ENCODE results near the gene CASD1. TPM values are rescaled to one million over a fixed set of nuclear protein-coding genes. Genes with fewer than 3 reads are reported as not detected.

Gene CASD1
- polyA plus RNA-seq, 1 donor: 61.7 TPM

DNA sequence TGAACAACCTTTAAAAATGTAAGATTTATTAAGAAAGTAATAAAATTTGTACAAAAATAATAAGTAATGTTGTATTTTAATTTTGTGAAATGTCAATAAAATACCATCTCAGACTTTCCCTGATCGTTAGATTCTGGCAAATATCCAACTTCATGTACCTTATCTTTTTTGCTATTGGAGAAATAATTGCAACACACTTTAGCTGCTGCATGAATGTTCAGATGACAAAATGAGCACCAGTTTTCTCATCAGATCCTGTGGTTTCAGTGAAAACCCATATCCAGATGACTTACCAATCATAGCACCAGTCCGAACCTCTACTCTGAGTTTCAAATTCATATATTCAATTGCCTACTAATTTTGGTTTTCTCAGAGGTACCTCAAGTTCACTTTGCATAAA, 69.9 kb downstream of the CASD1 start:
- DNase-seq (ENCODE audit: low read depth): no peak

DNA sequence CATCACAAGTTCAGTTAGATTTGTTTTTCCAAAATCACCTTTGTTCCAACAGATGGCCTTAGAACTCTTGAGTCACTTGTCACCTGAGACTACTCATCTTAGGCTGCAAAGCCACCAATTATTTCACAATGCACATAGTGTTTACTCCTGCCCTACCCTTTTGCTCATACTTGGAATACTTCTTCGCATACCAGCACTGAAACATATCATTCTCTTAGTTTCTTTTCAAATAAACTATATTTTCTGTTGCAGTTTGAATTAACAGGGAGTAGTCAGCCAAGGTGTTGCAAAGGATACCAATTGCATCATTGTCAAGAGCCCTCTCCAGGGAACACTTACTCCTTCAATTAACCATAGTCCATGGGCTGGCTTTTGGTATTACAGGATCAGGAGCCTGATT, 71.0 kb downstream of the CASD1 start:
- no peak for DNase-seq (ENCODE audit: low read depth)

DNA sequence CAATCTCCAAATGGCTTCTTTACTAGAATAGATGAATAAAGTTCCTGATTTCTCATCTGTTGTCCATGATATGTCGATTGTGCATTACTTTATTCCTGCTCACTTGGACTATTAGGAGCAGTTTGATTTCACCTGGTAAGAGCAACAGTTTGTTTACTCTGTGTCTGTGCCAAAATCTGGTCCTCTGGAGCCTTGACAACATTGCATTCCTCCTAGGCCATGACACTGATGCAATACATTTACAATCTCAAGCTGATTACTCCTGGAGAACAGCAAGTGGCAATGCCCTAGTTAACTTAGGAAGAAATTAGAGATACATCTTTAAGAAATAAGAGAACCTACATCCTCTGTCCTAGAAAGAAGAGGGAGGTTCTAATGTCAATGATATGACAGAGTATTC, 74.5 kb downstream of the CASD1 start:
- DNase-seq (ENCODE audit: low read depth): no peak

DNA sequence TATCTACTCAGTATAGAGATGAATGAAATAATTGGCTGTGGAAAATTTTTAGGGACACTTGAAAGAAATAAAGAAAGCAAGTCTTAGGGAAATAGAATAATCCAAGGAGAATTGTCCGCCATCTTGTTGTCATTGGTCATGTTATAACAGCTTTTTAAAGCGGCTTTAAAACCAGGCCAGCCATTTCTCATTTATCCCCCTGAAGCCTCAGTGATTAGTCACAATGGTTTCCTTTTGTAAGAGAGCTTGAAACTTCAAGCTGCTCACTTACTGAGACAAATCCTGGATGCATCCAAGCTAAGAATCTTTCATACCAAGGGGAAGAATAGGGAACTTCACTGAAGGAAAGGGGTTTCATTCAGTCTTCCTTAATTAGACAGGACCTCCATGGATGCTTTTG, 78.5 kb downstream of the CASD1 start:
- DNase-seq (ENCODE audit: low read depth): no peak

DNA sequence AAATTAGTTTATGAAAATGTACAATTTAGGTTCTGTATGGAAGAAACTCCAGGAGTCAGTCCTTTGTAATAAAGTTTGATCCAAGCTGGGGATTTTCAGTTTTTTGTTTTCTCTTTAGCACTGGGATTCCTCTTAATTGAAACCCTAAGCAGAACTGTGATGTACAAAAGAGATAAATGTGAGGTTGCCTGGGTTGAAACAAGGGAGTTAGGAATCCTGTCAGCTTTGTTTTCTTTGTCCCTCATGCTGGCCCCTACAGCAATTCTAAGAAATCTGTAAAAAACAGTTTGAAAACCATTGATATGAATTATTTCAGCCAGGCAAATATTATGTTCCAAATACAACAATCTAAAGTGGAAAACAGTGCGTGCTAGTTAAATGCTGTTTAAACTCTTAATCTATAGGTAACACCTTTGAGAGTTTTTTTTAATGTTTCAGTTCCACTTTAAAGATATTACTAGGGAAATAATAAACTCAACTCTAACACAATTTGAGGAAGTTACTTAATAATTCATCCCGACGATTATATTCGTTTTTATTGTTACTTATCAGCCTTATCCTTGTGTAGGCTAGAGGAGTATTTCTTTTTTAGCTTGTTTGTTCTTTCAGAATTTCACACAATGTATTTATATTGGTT, 81.0 kb downstream of the CASD1 start:
- DNase-seq (ENCODE audit: low read depth): no peak

DNA sequence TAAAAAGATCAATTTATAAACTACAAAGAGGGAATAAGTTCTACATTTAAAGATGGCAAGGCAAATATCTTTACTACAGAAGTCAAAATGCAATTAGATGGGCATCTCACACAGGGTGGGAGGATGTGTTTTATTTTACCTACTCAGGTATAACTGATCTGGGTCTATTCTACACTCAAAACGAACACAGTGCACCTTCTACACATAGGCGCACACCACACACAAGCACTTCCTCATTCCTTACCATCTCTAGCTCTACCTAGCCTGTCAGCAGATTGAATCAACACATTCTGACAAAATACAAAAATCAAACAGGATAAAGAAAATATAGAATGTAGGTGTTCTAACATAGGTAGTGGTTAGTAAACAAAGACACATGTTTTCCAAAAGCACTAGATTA, 81.6 kb downstream of the CASD1 start:
- no peak for DNase-seq (ENCODE audit: low read depth)

DNA sequence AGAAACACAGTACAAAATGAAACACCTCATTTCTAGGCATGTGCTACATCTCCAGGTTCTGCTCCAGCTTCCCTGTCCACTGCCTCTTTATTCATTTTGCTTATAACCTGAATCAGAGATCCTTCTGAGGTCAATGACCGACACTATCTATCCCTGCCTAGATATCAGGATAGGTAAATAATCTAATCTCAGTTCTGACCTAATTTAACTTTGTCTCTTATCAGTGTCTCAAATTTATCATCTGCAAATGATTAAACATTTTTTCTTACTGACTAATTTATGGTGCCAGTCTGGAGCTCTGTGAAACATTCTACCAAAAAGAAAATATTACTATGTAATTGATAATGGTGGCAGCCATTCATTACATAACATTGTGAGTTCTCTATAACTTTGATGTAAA, 85.3 kb downstream of the CASD1 start:
- no peak for DNase-seq (ENCODE audit: low read depth)

DNA sequence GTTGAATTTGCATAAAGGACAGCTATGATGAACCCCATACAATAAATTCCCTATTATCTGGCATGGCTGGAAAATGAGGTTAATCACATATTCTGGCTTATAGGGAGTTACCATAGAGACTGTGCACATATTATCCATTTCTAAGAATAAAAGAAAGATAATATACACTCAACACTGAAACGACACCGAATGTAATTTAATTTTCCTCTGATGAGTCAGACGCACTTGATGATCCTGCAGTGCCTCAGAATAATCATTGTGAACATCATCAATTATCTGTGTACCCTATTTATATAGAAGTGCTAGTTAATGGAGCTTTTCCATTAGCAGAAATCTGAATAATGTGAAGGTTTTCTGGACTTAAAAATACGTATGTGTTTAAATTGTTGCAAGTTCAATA, 86.1 kb downstream of the CASD1 start:
- no peak for DNase-seq (ENCODE audit: low read depth)

DNA sequence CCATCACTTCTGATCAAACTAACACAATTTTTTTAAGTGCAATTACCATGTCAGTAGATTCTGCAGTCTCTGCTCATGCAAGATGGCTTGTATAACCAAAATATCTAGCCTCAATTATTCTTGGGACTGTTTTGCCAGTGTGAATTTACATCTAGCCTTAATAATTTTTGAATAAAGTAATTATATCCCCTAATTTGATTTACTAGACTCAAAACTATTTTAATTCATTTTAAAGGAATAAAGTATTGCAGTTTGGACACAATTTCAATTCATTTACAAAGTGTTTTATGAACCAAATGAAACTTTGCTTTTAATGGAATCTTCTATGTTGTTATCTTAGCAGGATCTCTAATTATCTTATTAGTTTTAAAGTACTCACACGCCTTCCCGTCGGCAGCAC, 90.7 kb downstream of the CASD1 start:
- DNase-seq (ENCODE audit: low read depth): no peak

DNA sequence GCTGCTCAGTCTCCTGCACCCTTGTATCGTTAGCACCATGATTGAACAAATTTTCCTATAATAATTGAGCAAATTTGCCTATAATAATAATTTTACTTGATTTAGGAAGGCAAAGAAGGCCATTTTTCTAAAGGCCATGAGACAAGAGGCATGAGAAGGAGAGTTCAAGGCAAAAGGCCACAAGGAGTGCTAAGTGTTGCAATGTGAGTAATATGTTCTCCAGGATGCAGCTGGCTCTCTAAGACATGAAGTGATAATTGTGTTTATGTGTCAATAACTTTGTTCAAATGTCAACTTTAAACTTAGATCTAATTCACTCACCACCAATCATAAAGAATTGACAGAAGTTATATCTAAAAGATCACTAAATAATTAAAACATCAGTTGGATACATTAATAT, 92.6 kb downstream of the CASD1 start:
- DNase-seq (ENCODE audit: low read depth): no peak

DNA sequence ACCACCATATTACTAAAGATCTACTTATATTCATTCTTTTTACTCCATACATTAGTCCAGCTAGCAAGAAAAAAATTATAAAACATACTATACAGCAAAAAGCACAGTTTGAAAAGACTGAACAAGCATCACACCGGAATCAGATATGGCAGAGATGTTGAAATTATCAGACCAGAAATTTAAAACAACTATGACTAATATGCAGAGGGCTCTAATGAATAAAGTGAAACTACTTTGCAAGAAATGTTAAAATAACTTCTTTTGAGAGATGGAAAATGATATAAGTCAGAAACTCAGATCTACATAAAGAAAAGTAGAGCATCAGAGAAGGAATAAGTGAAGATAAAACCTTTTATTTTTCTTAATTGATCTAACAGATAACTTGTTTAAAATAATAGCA, 95.4 kb downstream of the CASD1 start:
- no peak for DNase-seq (ENCODE audit: low read depth)

Other genes with a start within 250 kb of the CASD1 start
- 3,345 TPM for gene COL1A2, start 114.9 kb upstream of the CASD1 start, polyA plus RNA-seq (ENCODE audit: insufficient read length)
- gene SGCE, start 146.3 kb downstream of the CASD1 start, polyA plus RNA-seq (ENCODE audit: insufficient read length): 146 TPM